ENCODE results near the gene FEZF1.

DNA sequence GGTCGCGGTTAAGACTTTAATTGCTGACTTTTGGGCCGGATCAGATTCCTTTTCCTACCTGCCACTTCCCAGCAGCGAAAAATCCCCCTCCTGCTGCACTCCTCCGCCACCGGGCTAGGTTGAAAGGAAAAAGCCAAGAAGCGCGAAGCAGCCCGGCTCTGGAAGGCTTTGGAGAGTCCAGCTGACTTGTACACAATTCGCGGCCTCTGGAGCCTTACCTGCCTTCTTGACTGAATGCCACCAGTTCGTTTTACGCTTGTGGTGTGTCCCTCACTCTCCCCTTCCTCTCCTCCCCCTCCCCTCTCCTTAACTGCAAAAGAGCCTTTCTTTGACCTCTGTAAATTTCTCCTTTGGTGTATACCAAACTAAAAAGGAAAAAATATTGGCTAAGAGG lies 2.7 kb upstream of the FEZF1 start:
- TF ChIP-seq, protein P1, sequence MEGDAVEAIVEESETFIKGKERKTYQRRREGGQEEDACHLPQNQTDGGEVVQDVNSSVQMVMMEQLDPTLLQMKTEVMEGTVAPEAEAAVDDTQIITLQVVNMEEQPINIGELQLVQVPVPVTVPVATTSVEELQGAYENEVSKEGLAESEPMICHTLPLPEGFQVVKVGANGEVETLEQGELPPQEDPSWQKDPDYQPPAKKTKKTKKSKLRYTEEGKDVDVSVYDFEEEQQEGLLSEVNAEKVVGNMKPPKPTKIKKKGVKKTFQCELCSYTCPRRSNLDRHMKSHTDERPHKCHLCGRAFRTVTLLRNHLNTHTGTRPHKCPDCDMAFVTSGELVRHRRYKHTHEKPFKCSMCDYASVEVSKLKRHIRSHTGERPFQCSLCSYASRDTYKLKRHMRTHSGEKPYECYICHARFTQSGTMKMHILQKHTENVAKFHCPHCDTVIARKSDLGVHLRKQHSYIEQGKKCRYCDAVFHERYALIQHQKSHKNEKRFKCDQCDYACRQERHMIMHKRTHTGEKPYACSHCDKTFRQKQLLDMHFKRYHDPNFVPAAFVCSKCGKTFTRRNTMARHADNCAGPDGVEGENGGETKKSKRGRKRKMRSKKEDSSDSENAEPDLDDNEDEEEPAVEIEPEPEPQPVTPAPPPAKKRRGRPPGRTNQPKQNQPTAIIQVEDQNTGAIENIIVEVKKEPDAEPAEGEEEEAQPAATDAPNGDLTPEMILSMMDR (conservative IDR thresholded peaks at IDR 0.05; ENCODE audit: low read depth, low read length) = no peak
- TF ChIP-seq FOS (IDR thresholded peaks at IDR 0.05; ENCODE audit: low read depth, low read length) (no peak), POLR2A (IDR thresholded peaks at IDR 0.05; ENCODE audit: low read depth, low read length) (no peak), BHLHE40 (IDR thresholded peaks at IDR 0.05; ENCODE audit: low read depth, low read length) (no peak), RFX5 (IDR thresholded peaks at IDR 0.05; ENCODE audit: low read depth, low read length) (no peak), RAD21 (IDR thresholded peaks at IDR 0.05; ENCODE audit: low read length) (no peak), MAFK (IDR thresholded peaks at IDR 0.05; ENCODE audit: low read depth, low read length) (no peak), SMC3 (IDR thresholded peaks at IDR 0.05; ENCODE audit: low read depth, low read length) (no peak)
- TF ChIP-seq, protein P2, sequence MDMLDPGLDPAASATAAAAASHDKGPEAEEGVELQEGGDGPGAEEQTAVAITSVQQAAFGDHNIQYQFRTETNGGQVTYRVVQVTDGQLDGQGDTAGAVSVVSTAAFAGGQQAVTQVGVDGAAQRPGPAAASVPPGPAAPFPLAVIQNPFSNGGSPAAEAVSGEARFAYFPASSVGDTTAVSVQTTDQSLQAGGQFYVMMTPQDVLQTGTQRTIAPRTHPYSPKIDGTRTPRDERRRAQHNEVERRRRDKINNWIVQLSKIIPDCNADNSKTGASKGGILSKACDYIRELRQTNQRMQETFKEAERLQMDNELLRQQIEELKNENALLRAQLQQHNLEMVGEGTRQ (IDR thresholded peaks at IDR 0.05; ENCODE audit: low read depth, low read length) = no peak
- TF ChIP-seq, protein P3, sequence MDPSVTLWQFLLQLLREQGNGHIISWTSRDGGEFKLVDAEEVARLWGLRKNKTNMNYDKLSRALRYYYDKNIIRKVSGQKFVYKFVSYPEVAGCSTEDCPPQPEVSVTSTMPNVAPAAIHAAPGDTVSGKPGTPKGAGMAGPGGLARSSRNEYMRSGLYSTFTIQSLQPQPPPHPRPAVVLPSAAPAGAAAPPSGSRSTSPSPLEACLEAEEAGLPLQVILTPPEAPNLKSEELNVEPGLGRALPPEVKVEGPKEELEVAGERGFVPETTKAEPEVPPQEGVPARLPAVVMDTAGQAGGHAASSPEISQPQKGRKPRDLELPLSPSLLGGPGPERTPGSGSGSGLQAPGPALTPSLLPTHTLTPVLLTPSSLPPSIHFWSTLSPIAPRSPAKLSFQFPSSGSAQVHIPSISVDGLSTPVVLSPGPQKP (IDR thresholded peaks at IDR 0.05; ENCODE audit: borderline replicate concordance, low read depth, low read length) = no peak

Data from IMR-90 (cell line).